Measurements from ENCODE around the gene MED27.

DNA sequence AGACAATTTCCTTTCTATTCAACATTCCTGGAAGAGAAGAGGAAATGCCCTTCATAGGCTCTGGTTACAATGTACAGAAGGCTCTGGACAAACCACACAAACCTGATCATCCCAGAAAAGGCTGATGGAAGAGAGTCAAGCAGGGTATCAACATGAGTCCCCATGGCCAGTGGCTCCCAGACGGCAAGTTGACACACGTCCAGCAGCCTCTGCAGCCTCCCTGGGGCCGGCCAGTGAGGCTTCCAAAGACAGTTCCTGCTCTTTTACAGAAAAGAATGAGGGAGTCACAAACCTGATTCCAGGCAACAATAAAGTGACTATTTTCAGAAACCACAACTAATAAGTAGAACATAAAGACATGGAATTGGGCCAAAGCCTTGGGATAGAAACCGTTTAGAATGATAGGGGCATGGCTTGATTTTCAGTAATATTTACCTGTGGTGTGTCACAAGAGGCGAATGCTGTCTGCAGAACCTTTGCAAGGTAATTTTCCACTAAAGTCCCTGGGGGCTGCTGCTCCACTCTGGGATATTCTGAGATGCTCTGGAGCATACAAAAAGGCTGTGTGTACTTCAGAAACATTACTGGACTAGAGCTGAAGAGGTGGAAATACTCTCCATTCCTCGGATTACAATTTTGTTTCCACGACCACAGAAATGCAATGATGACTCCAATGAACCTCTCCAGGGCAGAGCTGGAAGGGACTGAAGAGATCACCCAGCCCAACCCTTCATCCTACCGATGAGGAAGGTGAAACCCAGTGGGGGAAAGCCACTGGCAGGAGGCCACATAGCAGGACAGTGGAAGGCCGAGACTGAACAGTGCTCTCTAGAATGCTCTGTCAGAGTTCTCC lies 10.4 kb downstream of the MED27 start:
- TF ChIP-seq CTCF (IDR thresholded peaks at IDR 0.05; ENCODE audit: poor library complexity) (no peak), EZH2phosphoT487 (IDR thresholded peaks at IDR 0.05; ENCODE audit: low read depth, severe bottlenecking, unreplicated experiment) (no peak)

Data from hepatocyte (in vitro differentiated cells).